Embryonic facial prominence (tissue), 1 donor: ENCODE data around the gene SMAD5.

Source experiments
- DNase-seq: peaks from one replicate; pipeline ENCODE4 v3.0.0-alpha.2; 2016; ENCODE audit errors: extremely low spot score

The SMAD5 gene

GRCh38 chr5:136153581-136154236, 21.1 kb downstream of the SMAD5 start:
- DNase-seq = no peak

GRCh38 chr5:136155078-136155477, 22.4 kb downstream of the SMAD5 start:
- no peak for DNase-seq

GRCh38 chr5:136155761-136156160, 23.1 kb downstream of the SMAD5 start:
- no peak for DNase-seq

GRCh38 chr5:136157514-136157913, 24.9 kb downstream of the SMAD5 start:
- no peak for DNase-seq

DNA sequence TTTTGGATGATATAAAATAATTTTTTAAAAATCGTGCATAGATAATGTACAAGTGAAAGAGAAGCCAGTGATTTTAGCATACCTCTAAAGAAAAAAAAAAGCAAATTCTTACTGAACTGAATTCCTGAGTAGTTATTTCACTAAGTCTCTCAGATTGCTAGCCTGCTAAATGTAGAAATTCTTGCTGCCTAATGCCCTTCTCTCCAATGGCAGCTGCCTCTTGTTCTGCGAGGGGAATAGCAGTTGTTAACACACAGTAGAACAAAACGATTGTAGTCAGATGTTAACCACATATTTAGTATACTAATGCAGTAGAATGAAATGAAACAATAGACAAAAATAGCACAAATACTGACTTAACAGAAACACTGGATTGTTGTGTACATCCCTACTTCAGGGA, 26.8 kb downstream of the SMAD5 start:
- DNase-seq = no peak

DNA sequence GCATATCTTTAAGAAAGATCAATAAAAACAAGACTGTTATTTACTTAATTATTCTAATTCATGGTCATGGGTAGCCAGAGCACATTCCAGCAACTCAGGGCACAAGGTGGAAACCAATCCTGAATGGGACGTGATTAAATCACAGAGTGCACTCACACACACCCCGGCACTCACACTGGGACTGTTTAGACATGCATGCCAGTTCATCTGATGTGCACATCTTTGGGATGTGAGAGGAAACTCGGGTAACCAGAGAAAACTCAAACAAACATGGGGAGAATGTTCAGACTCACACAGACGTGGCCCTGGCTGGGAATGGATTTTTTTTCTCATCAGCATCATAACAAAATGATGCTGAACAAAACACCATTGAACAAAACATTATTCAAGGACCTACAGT, 29.4 kb downstream of the SMAD5 start:
- no peak for DNase-seq

GRCh38 chr5:136164226-136164625, 31.6 kb downstream of the SMAD5 start:
- DNase-seq = no peak

DNA sequence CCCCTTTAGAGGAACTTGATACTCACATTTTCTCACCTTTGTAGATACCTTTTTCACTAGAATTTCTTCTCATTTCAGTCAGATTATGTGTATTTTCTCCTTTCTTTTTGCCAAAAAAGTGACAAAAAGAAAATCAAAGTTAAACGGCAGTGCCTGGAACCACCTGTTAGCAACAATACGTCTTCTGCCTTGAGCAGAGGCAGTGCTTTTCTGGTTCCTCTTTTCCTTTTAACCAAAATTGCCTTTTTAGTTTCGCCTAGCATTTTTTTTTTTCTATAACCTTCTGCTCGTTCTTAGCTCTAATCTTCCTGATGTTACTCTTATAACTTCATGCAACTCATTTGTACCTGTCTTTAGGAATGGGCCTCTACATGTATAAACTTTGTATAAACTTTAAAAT, 34.3 kb downstream of the SMAD5 start:
- DNase-seq = no peak

GRCh38 chr5:136169218-136169617, 36.6 kb downstream of the SMAD5 start:
- no peak for DNase-seq

DNA sequence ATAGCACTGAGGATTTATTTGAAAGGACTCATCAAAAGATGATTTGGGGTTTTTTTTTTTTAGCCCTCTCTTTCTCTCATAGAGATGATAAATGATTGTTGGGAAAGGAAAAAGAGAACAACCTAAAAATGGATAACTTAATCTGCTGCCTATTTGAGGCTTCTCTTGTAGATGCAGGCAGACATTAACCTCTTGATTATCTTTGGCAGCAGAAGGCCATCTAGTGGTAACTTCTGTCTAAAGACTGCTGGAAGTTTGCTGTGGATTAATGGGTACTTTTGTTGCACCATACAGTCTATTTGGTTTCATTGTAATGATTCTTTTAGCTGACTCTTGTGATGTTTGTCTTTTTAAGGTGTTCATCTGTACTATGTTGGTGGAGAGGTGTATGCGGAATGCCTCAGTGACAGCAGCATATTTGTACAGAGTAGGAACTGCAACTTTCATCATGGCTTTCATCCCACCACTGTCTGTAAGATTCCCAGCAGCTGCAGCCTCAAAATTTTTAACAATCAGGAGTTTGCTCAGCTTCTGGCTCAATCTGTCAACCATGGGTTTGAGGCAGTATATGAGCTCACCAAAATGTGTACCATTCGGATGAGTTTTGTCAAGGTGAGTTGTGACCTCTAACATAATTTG, 41.5 kb downstream of the SMAD5 start:
- DNase-seq = peak; percentile 39

GRCh38 chr5:136182618-136183017, 50.0 kb downstream of the SMAD5 start:
- no peak for DNase-seq

- no peak for DNase-seq
Observed at GRCh38 chr5:136185974-136186665, 53.5 kb downstream of the SMAD5 start.

DNA sequence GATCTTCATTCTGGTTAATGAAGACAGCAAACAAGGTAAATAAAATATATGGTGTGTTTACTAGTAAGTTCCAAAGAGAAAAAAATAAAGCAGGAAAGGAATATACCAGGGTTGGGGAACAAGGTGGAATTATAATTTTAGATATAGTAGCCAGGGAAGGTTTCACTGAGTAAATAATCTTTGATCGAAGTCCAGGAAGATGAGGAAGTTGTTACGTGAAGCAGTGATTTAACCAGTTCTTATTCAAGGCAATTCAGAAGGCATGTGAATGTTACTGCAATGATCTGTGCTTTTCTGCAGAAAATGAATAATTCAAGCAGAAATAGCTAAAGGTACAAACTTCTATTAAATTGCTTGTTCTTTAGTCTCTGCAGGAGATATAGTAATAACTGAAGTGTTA, 54.2 kb downstream of the SMAD5 start:
- DNase-seq = no peak

- DNase-seq = no peak
Observed at GRCh38 chr5:136188859-136189258, 56.2 kb downstream of the SMAD5 start.

DNA sequence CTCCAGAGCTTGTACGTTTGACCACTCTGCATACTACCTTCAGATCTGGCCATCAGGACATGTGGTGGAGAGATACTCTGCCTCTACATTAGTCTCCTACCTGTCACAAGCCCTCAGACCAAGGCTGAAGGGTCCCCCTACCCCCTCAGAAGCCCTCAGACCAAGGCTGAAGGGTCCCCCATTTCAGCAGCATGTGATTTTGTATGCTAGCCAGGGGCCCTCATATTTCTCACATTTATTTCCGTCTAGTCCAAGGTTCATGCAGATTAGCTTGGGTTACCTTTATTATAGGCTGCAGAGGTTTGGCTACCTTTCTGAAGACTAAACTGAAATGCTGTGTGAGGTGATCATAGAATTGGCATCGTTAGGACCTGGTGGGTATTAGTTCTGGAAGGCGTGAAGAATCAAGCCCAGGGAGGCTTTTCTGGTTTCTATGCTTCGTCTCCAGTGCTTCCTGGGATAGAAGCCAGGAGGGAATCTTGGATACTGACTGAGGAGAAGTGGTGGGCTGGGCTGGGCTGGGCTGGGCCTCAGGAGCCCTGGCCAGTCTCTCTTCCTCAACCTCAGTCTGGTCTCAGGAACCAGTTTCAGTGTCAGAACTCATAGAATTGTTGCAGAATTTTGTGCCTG, 57.6 kb downstream of the SMAD5 start:
- no peak for DNase-seq

- no peak for DNase-seq
Observed at GRCh38 chr5:136190904-136191303, 58.3 kb downstream of the SMAD5 start.

GRCh38 chr5:136191304-136192014, 58.8 kb downstream of the SMAD5 start:
- DNase-seq = no peak

GRCh38 chr5:136192015-136192525, 59.4 kb downstream of the SMAD5 start:
- no peak for DNase-seq

DNA sequence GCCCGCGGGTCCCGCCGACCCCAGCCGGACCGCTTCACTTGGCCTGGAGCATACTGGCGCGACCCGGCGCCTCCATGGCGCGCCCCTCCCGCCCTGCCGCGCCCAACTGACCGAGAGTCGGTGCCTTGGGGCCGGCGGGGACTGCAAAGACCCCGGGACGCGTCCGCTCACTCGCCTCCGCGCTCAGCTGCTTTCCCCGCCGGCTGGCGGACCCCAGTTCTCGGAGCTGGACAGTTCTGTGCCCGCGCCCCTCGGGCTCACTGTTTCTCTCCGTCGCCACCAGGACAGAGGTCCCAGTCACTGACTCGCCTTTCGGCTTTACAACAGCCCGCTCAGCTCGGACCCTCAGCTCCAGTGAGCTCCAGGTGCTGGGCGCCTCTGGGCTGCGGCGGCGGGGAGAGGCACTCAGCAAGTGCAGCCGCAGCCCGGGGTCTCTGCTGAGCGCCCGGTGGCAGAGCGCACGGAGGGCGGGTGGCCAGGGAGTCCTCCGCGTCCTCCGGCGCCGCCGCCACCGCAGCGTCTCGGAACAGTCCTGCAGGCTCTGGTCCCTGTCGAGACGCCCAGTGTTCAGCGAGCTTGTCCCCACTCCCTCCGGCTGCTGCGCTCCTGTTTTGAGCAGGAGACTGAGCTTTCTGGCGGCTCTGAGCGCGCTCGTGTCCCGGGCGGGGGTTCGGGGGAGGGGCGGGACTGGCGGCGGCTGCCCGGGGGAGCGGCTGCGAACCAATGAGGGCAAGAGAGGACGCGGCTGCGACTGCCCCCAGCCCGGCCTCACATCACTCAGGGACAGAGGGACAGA, 60.1 kb downstream of the SMAD5 start, which contains the start of gene SMIM32:
TSS of gene SMIM32 (minus strand) at position 637 of the 796 bp plus-strand sequence. CDS start 638 bp downstream, outside the sequence.
- DNase-seq = no peak

- DNase-seq = no peak
Observed at GRCh38 chr5:136193322-136193935, 60.8 kb downstream of the SMAD5 start.
